Small intestine (tissue), 7 donors: ENCODE measurements around the gene ACTRT2. TPM values are rescaled to one million over a fixed set of nuclear protein-coding genes. Genes with fewer than 3 reads are reported as not detected.

Experiments used
- DNase-seq, 2 donors: peaks; one replicate each; pipeline versions ENCODE4 v3.0.0 to v3.0.0-alpha.2; 2013
- FAIRE-seq: peaks from 2 replicates; lab custom pipeline; 2012; peaks lifted over from hg19 to GRCh38; lab: Jason Lieb, UNC
- H3K27ac ChIP-seq, 3 donors: one replicate each; pipeline ENCODE4 v1.5.1; 2013; ENCODE audit warnings: low read length in 2 of 3, mild to moderate bottlenecking in 2 of 3, control low read depth in 1 of 3, inconsistent platforms in 1 of 3, low read depth in 1 of 3, moderate library complexity in 1 of 3
- H3K27me3 ChIP-seq, 3 donors: one replicate each; pipeline ENCODE4 v1.6.1; 2013; ENCODE audit warnings: low read length in 3 of 3, inconsistent platforms in 1 of 3; ENCODE audit not compliant: control insufficient read depth in 3 of 3, insufficient read depth in 3 of 3
- H3K36me3 ChIP-seq, 3 donors: one replicate each; pipeline ENCODE4 v1.6.1; 2013; ENCODE audit warnings: low read length in 3 of 3, inconsistent platforms in 1 of 3, low read depth in 1 of 3, mild to moderate bottlenecking in 1 of 3, moderate library complexity in 1 of 3; ENCODE audit not compliant: control insufficient read depth in 3 of 3, insufficient read depth in 2 of 3
- H3K4me1 ChIP-seq, 3 donors: one replicate each; pipeline ENCODE4 v1.6.1; 2013; ENCODE audit warnings: low read length in 2 of 3, inconsistent platforms in 1 of 3, low read depth in 1 of 3, mild to moderate bottlenecking in 1 of 3, moderate library complexity in 1 of 3; ENCODE audit not compliant: control insufficient read depth in 3 of 3, insufficient read depth in 2 of 3
- H3K4me3 ChIP-seq, 3 donors: one replicate each; pipeline ENCODE4 v1.5.1; 2013; ENCODE audit warnings: low read length in 3 of 3, control low read depth in 1 of 3, inconsistent platforms in 1 of 3, low read depth in 1 of 3, mild to moderate bottlenecking in 1 of 3, moderate library complexity in 1 of 3
- H3K9me3 ChIP-seq, 2 donors: one replicate each; pipeline ENCODE4 v1.6.1; 2013; ENCODE audit warnings: low read depth in 1 of 2, low read length in 1 of 2; ENCODE audit not compliant: control insufficient read depth in 2 of 2, insufficient read depth in 1 of 2
- WGBS, 3 donors: extraction: QIAGEN DNeasy Blood & Tissue Kit; methylation state at CpG; one replicate each; pipeline ENCODE4 v1.1.7; 2013; 5-methylcytosine and 5-hydroxymethylcytosine counted together
- polyA plus RNA-seq, 4 donors: library from polyadenylated mRNA; stranded (reverse) in 3 of 4; unstranded in 1 of 4; fragments of 200-250 nt in 3 of 4; fragments of 120-200 nt in 1 of 4; gene quantifications; one replicate each; pipeline versions ENCODE4 v1.2.1 to v1.2.3, GENCODE V29; 2013
- donor health status: healthy with polysubstance abuse.
- donor health status: control.
- donor health status: control.
- donor health status: Bipolar disorder and iron deficiency.
- donor health status: healthy.

The ACTRT2 gene
- polyA plus RNA-seq, 4 donors, result not detected

GRCh38 chr1:3022976-3023375 lies 1.7 kb downstream of the ACTRT2 start:
- H3K36me3 ChIP-seq, result no peaks in the 10 kb centered on the region
- H3K27me3 ChIP-seq, result peaks cover 0 to 7% (median 0%) of the 10 kb centered on the region in 3 donors
- no peaks in the 10 kb centered on the region for H3K9me3 ChIP-seq
- 72 to 75% (median 75%) methylated on average over 14 of the region's 14 CpGs for WGBS, 3 donors
- DNase-seq (no peak), FAIRE-seq (no peak)
- H3K4me3 ChIP-seq, result no peak overlapping the region
- H3K27ac ChIP-seq, result no peak overlapping the region
- H3K4me1 ChIP-seq, result peaks cover 0 to under 1% (median 0%) of the 10 kb centered on the region in 3 donors

- 72 to 79% (median 72%) methylated on average over 9 of the region's 9 CpGs for WGBS, 3 donors
- H3K4me1 ChIP-seq, result no peaks in the 10 kb centered on the region
- no peaks in the 10 kb centered on the region for H3K36me3 ChIP-seq
- DNase-seq (no peak), FAIRE-seq (no peak)
- no peaks in the 10 kb centered on the region for H3K9me3 ChIP-seq
- peaks cover 0 to 17% (median 0%) of the 10 kb centered on the region in 3 donors for H3K27me3 ChIP-seq
- H3K27ac ChIP-seq, result no peak overlapping the region
- no peak overlapping the region for H3K4me3 ChIP-seq
Observed at GRCh38 chr1:3024019-3024418, 2.8 kb downstream of the ACTRT2 start.

- DNase-seq (no peak), FAIRE-seq (no peak)
- H3K4me1 ChIP-seq, result no peaks in the 10 kb centered on the region
- H3K9me3 ChIP-seq, result no peaks in the 10 kb centered on the region
- peaks cover 0 to 21% (median 0%) of the 10 kb centered on the region in 3 donors for H3K27me3 ChIP-seq
- H3K27ac ChIP-seq, result no peak overlapping the region
- H3K4me3 ChIP-seq, result no peak overlapping the region
- no peaks in the 10 kb centered on the region for H3K36me3 ChIP-seq
- WGBS, 3 donors, result 90 to 91% (median 90%) methylated on average over 11 of the region's 11 CpGs
Observed at GRCh38 chr1:3024588-3024987, 3.3 kb downstream of the ACTRT2 start.

- Histone ChIP-seq H3K36me3 (no peaks in the 10 kb centered on the region), H3K27me3 (peaks cover 0 to 29% (median 0%) of the 10 kb centered on the region in 3 donors), H3K27ac (no peak overlapping the region), H3K4me3 (no peak overlapping the region), H3K9me3 (no peaks in the 10 kb centered on the region), H3K4me1 (no peaks in the 10 kb centered on the region)
- DNase-seq, result no peak
- WGBS, 3 donors, result 89 to 100% (median 94%) methylated on average over 1 of the region's 1 CpG
- FAIRE-seq, result no peak
Observed at GRCh38 chr1:3026124-3026523, 4.9 kb downstream of the ACTRT2 start.

- DNase-seq (no peak), FAIRE-seq (no peak)
- H3K27me3 ChIP-seq, result peaks cover 0 to 30% (median 0%) of the 10 kb centered on the region in 3 donors
- 79% methylated on average over 11 of the region's 11 CpGs for WGBS, 3 donors
- no peaks in the 10 kb centered on the region for H3K9me3 ChIP-seq
- no peaks in the 10 kb centered on the region for H3K36me3 ChIP-seq
- H3K4me1 ChIP-seq, result no peaks in the 10 kb centered on the region
- no peak overlapping the region for H3K4me3 ChIP-seq
- H3K27ac ChIP-seq, result no peak overlapping the region
Observed at GRCh38 chr1:3026581-3027391, 5.5 kb downstream of the ACTRT2 start.

- Histone ChIP-seq H3K4me1 (no peaks in the 10 kb centered on the region), H3K27me3 (peaks cover 0 to 31% (median 0%) of the 10 kb centered on the region in 3 donors), H3K9me3 (no peaks in the 10 kb centered on the region), H3K36me3 (no peaks in the 10 kb centered on the region), H3K4me3 (no peak overlapping the region), H3K27ac (no peak overlapping the region)
- DNase-seq (no peak), FAIRE-seq (no peak)
- 65 to 89% (median 68%) methylated on average over 20 of the region's 20 CpGs for WGBS, 3 donors
Observed at GRCh38 chr1:3027611-3028371, 6.5 kb downstream of the ACTRT2 start.

GRCh38 chr1:3028531-3029282 lies 7.4 kb downstream of the ACTRT2 start:
- Histone ChIP-seq H3K9me3 (no peaks in the 10 kb centered on the region), H3K27ac (no peak overlapping the region), H3K27me3 (peaks cover 0 to 31% (median 0%) of the 10 kb centered on the region in 3 donors), H3K4me3 (no peak overlapping the region), H3K4me1 (no peaks in the 10 kb centered on the region), H3K36me3 (no peaks in the 10 kb centered on the region)
- 35 to 38% (median 38%) methylated on average over 32 of the region's 32 CpGs for WGBS, 3 donors
- DNase-seq (no peak), FAIRE-seq (no peak)

GRCh38 chr1:3029481-3029961 lies 8.3 kb downstream of the ACTRT2 start:
- H3K4me1 ChIP-seq, result no peaks in the 10 kb centered on the region
- WGBS, 3 donors, result 74 to 84% (median 80%) methylated on average over 11 of the region's 11 CpGs
- no peak for DNase-seq
- no peaks in the 10 kb centered on the region for H3K9me3 ChIP-seq
- no peak overlapping the region for H3K4me3 ChIP-seq
- H3K36me3 ChIP-seq, result no peaks in the 10 kb centered on the region
- peaks cover 0 to 31% (median 0%) of the 10 kb centered on the region in 3 donors for H3K27me3 ChIP-seq
- no peak for FAIRE-seq
- H3K27ac ChIP-seq, result no peak overlapping the region
